ENCODE measurements around the gene HMX2.

GRCh38 chr10:123149568-123150270 is 1.8 kb downstream of the HMX2 start:
- TF ChIP-seq EP300 (IDR thresholded peaks at IDR 0.05) (no peak), POLR2A (IDR thresholded peaks at IDR 0.05) (no peak), POLR2AphosphoS5 (IDR thresholded peaks at IDR 0.05) (no peak)
- TF ChIP-seq, protein P1, sequence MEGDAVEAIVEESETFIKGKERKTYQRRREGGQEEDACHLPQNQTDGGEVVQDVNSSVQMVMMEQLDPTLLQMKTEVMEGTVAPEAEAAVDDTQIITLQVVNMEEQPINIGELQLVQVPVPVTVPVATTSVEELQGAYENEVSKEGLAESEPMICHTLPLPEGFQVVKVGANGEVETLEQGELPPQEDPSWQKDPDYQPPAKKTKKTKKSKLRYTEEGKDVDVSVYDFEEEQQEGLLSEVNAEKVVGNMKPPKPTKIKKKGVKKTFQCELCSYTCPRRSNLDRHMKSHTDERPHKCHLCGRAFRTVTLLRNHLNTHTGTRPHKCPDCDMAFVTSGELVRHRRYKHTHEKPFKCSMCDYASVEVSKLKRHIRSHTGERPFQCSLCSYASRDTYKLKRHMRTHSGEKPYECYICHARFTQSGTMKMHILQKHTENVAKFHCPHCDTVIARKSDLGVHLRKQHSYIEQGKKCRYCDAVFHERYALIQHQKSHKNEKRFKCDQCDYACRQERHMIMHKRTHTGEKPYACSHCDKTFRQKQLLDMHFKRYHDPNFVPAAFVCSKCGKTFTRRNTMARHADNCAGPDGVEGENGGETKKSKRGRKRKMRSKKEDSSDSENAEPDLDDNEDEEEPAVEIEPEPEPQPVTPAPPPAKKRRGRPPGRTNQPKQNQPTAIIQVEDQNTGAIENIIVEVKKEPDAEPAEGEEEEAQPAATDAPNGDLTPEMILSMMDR (IDR thresholded peaks at IDR 0.05), result no peak

Data from stomach (tissue), 4 donors.